HL-60/S4 treated with phorbol 12-myristate 13-acetate at 8.2 ng/mL for 4 days and 3 days (cell line): Measurements from ENCODE around the gene SDHA.
"Not testable (repeated sequence)": the region's sequence is repeated elsewhere in the genome, so short reads cannot be mapped to it uniquely, and the experiment has no call there.

Experiments used
- in situ Hi-C: fragments of 300-500 bp; cut with MboI; formaldehyde crosslinking; loops from 2 replicates; pipeline ENCODE4 v1.15.0; 2022; ENCODE audit warnings: low sequenced_read_pairs

The SDHA gene

GRCh38 chr5:218457-219291 lies 554 bp downstream of the SDHA start:
- in situ Hi-C loops: no loop called here

DNA sequence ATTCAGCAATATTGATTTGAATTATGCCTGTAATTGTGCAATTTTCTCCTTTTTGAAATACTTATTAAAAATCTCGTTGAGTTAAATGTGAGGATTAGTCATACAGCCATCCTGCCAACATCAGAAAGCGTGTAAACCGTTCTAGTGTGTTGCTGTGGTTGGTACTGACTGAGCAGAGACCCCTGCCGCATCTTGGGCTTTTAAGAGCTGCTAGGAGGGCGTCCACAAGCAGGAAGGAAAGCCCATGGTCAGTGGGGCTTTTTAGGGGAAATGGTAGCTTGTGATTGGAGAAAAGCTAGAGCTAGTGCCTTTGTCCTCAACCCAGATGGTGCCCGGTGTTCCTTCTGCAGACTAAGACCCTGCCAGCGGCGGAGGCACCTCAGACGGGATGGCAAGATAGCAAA lies 1.3 kb downstream of the SDHA start:
- in situ Hi-C loops: no loop called here

DNA sequence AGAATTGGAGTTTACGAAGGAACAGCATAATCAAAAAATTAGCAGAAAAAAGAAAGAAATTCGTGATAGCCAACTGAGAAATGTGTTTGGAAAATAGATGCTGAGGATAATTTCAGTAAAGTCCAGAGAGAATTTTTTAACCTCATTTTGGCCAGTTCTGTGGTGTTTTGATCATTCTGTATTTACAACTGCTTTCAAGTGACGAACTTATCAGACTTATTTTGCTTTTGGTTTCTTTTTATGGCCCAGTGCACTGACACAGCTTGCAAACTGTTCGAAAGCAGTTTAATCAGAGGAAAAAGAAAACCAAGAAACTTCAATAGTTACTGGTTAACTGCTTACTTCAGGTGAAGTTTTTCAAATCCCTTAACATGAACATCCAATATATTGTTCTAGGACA lies 1.9 kb downstream of the SDHA start:
- in situ Hi-C loops: no loop called here

DNA sequence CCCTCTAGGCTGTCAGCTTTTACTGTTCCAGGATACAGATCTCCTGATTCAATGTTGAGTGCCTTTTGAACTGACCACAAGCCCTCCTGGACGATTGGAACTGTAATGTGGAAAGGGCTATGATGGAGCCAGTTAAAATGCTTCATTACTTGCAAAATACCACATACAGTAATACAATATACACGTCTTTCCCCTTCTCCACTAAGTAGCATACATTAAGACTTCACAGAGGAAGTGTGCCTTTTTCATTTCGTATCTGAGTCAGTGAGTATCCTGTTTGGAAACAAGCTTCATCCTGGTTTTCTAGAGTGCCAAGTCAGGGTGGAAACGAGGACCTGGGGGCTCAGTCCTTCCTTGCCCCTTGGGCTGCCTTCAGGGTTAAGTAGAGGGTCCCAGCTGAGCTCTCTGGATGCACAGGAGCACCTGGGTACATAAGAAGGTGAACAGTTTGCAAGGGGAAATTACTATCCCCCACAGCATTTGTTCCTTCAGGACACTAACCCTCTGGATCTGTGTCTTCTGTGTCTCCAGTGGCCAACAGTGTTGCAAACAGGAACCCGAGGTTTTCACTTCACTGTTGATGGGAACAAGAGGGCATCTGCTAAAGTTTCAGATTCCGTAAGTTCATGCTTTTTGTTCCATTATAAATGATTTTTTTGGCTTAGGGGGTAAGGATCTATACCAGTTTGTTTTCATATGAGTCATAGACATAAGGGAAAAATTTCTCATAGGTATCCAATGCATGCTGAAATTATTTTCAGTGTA lies 5.0 kb downstream of the SDHA start:
- in situ Hi-C loops: not testable (repeated sequence)

- in situ Hi-C loops: no loop called here
These were observed 5.7 kb downstream of the SDHA start for GRCh38 chr5:223791-224190.

DNA sequence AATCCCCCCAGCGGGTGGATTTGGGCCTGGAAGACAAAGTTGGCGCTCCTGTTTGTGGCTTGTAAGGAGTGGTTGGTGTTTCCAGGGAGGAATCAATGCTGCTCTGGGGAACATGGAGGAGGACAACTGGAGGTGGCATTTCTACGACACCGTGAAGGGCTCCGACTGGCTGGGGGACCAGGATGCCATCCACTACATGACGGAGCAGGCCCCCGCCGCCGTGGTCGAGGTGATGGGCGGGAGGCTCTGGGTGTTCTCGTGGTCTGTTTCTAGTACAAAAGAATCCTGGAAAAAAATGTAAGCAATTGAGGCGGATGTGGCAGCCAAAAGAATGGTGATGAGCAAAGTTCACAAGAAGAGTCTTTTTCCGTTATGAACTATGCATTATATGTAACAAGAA lies 7.2 kb downstream of the SDHA start:
- in situ Hi-C loops: no loop called here

DNA sequence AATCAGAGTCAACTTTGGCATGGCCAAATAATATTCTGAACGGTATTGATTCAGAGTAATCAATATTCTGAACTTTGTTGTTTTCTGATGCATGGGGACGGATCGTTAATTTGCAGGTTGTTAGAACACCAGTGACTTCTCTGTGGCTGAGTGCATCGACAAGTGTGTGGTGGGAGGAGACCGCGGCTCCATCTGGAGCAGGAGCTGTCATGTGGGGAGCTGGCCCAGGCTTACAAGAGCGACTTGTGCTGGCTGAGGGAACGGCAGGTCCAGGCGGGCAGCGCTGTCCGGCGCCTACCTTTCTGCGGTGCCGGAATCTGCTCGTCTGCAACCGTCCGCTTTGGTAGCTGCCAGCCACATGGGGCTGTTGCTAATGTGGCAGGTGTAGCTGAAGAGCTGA lies 9.3 kb downstream of the SDHA start:
- in situ Hi-C loops: not testable (repeated sequence)

DNA sequence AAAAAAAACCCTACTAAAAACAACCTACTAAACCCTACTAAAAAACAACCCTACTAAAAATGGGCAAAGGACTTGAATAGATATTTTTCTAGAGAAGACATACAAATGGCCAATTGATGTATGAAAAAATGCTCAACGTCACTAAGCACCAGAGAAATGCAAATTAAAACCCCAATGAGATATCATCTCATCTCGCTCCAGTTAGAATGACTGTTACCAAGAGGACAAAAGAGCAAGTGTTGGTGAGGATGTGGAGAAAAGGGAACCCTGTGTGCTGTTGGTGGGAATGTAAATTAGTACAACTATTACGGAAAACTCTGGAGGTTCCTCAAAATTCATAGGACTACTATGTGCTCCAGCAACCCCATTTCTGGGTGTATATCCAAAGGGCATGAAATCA lies 10.8 kb downstream of the SDHA start:
- in situ Hi-C loops: no loop called here

DNA sequence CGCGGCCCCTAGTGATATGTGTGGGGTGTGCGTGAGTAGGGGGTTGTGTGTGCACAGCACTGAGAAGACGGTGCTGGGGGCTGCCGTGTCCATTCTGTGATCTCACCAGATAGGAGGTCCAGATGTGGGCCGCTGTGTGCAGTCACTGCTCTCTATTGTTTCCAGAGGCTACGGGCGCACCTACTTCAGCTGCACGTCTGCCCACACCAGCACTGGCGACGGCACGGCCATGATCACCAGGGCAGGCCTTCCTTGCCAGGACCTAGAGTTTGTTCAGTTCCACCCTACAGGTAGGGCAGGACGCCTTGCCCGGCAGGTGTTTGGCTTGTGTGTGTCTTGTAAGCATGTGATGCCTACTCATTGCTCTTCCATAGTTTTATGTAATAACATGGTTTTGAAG lies 12.6 kb downstream of the SDHA start:
- in situ Hi-C loops: loop anchor here (10.0 kb wide), 1 partner anchor 1364 kb away; no protein-coding TSS in a partner anchor

DNA sequence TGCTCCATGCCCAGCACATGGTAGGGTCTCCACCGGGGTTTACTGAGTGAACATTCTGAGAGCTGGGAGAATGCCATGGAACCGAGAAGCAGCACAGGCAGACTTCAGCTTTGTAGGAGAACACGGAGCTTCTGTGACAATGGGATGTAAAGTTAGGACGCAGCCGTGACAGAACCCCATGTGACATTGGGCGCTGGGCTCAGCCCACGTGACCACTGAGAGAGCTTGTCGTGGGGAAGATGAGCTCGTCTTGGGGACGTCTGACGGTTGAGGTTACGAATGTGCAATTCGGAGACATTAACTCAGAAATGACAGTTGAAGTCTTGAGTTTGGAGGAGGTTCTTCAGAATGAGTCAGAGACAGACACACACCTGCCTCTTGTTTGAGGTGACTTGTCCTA lies 13.5 kb downstream of the SDHA start:
- in situ Hi-C loops: loop anchor here (10.0 kb wide), 1 partner anchor 1363 kb away; no protein-coding TSS in a partner anchor

DNA sequence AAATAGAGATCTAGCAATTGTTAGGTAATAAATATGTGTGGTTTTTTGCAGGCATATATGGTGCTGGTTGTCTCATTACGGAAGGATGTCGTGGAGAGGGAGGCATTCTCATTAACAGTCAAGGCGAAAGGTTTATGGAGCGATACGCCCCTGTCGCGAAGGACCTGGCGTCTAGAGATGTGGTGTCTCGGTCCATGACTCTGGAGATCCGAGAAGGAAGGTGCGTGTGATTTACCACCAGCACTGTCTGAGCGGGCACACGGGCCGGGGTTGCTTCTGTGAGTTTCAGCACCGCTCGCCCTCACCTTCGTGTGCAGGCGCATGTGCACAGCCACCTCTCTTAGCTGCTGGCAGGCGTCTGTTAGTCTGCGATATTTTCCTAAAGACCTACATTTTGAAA lies 15.3 kb downstream of the SDHA start:
- in situ Hi-C loops: loop anchor here (10.0 kb wide), 1 partner anchor 1361 kb away; no protein-coding TSS in a partner anchor

DNA sequence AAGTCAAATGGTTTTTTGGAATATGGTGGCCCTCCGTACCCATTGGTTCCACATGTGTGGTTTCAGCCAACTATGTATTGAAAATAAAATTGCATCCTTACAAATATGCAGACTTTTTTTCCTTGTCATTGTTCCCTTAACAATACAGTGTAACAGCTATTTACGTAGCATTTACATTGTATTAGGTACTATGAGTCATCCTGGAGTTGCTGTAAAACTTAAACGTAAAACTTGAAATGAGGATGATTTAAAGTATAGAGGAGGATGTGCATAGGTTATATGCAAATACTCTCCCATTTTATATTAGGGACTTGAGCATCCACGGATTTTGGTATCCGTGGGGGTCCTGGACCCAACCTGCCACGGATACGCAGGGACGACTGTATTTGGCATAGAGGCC lies 16.3 kb downstream of the SDHA start:
- in situ Hi-C loops: loop anchor here (10.0 kb wide), 1 partner anchor 1360 kb away; no protein-coding TSS in a partner anchor

DNA sequence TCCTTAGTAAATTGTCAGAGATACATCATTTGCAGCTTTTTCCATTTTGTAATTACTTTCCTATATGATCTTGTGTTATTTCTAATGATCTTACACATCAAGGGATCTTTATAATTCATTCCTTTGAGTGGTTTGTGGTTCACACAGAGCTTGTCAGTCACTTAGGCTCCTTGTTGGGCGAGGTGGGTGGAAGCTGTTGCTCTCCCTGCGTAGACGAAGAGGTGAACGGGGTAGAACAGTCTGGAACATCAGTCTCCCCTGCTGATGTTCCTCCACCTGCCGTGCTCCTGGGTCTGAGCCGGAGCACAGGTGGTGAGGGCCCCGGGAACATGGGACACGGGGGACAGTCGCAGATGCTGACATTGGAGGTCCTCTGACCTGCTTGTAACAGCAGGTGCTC lies 17.4 kb downstream of the SDHA start:
- in situ Hi-C loops: loop anchor here (10.0 kb wide), 1 partner anchor 1359 kb away; no protein-coding TSS in a partner anchor

DNA sequence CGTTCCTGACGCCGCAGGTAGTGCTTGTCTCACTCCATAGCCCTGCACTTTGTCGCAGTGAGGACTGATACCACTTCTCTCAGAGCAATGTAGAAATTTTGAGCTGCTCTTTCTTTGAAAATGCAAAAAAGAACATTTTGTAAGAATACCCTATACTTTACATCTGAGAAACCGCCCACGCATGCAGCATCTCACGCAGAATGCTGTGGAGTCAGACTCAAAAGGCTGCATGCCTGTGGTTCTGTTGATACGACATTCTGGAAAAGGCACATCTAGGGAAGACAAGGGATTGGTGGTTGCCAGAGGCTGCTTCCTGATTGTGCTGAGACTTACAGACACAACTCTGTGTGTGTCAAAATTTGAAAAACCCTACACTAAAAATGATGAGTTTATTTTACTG lies 19.8 kb downstream of the SDHA start:
- in situ Hi-C loops: loop anchor here (10.0 kb wide), 1 partner anchor 1357 kb away; no protein-coding TSS in a partner anchor

GRCh38 chr5:240550-240949 lies 22.4 kb downstream of the SDHA start:
- in situ Hi-C loops: not testable (repeated sequence)

DNA sequence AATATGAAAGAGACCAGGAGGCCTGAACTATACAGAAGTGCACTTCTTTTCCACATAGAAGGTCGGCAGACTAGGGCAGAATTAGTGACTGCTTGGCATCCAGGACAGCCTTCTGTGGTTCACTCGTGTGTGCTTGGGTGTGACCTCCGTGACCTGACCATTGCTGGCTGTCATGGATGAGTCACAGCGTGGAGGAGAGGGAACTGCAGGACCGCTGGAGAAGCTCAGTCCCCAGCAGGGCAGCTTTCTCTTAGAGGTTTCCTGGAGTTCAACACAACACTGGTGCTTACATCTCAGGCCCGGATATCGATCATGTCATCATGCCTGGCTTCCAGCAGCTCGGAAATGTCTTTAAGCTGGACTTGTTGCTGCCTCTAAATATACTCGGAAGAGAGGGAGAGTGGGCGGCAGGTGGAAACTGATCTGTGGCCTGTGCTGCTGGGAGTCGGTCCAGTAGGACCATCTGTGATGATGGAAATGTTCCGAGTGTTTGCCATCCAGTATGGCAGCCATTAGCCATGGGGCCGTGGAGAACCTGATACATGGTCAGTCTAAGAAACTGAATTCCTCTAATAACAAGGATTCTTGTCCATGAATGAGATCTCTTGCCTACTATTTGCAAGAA lies 23.0 kb downstream of the SDHA start:
- in situ Hi-C loops: not testable (repeated sequence)

DNA sequence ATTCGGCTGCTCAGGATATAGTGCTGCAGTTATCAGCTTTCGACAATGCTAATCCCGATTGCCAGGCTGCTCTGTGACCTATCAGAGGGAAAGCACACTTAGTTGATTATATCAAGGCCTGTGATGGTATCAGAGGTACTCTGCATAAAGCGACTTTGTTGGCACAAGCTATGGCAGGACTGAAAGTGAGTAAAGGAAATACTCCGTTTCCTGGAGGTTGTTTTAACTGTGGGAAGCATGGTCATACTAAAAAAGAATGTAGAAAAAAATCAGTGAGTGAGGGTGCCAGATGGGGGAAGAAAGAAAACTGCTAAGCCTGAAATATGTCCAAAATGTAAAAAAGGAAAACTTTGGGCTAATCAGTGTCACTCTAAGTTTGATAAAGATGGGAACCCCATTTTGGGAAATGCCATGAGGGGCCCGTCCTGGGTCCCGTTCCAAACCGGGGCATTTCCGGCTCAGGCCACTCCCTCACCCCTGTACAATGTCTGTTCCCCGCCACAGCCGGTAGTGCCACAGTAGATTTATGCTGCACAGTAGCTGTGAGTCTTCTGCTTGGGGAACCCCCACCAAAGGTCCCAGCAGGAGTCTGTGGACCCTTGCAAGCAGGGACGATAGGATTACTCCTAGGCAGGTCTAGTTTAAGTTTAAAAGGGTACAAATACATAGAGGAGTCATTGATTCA lies 25.7 kb downstream of the SDHA start:
- in situ Hi-C loops: not testable (repeated sequence)

GRCh38 chr5:245717-246116 lies 27.6 kb downstream of the SDHA start:
- in situ Hi-C loops: not testable (repeated sequence)

DNA sequence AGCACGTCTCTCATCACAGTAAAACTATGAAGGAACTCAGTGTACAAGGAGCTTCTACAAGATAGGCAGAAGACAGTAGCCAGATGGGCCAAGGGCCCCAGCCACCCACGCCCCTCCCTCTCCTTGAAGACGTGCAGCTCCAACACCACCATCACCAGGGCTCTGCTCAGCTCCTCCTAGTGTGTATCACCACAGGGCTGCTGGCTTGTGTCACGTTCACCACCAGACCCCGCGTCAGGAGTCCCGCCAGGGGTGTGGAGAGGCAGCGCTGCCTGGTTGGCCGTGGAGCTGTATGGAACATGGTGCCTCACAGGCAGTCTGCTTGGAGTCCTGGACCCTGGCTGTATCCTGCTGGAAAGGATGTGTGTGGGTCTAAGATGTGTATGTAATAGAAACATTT lies 32.3 kb downstream of the SDHA start:
- in situ Hi-C loops: not testable (repeated sequence)

- in situ Hi-C loops: not testable (repeated sequence)
These were observed 32.9 kb downstream of the SDHA start for GRCh38 chr5:251016-251415.

DNA sequence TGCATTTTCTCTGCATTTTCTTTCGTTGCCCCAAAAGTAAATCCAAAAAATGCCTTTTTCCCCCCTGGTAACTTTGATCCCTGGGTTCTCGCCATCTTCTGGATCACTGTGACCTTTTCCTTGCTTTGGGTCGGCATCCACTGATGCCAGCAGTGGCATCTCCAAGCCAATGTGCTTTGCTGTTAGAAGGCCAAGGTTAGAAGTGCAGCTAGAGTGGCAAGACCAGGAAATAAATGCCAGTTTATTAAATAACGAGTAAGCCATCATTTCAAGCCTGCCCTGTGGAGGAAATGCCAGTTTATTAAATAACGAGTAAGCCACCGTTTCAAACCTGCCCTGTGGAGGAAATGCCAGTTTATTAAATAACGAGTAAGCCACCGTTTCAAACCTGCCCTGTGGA lies 33.4 kb downstream of the SDHA start:
- in situ Hi-C loops: not testable (repeated sequence)
